Esophagus squamous epithelium (tissue), 5 donors: Measurements from ENCODE around the gene MAP3K7CL. TPM values are rescaled to one million over a fixed set of nuclear protein-coding genes. Genes with fewer than 3 reads are reported as not detected.

Experiments
- DNase-seq: peaks from one replicate; lab custom pipeline; 2025; lab: John Stamatoyannopoulos, UW
- H3K27ac ChIP-seq, 4 donors: fragments of 200-600 bp; sonication (generic); one replicate each; pipeline ENCODE4 v1.5.1; 2016 to 2019; ENCODE audit warnings: mild to moderate bottlenecking in 1 of 4
- H3K27me3 ChIP-seq, 4 donors: fragments of 200-600 bp; sonication (generic); 1 replicate in 3 of 4; 2 replicates in 1 of 4; pipeline versions ENCODE4 v1.5.1 to v1.6.0; 2017 to 2021; ENCODE audit warnings: antibody characterized with exemption in 1 of 4
- H3K36me3 ChIP-seq, 3 donors: fragments of 200-600 bp; sonication (generic); one replicate each; pipeline ENCODE4 v1.5.1; 2016 to 2019
- H3K4me1 ChIP-seq, 3 donors: fragments of 200-600 bp; sonication (generic); one replicate each; pipeline ENCODE4 v1.5.1; 2017 to 2019
- H3K4me3 ChIP-seq, 4 donors: fragments of 200-600 bp; sonication (generic); 1 replicate in 3 of 4; 2 replicates in 1 of 4; pipeline ENCODE4 v1.5.1; 2016 to 2019; ENCODE audit warnings: mild to moderate bottlenecking in 2 of 4, moderate library complexity in 1 of 4
- H3K9me3 ChIP-seq, 3 donors: fragments of 200-600 bp; sonication (generic); one replicate each; pipeline ENCODE4 v1.5.1; 2016 to 2019
- CTCF ChIP-seq, 6 experiments: fragments of 450-650 bp in 4 of 6; fragments of 200-600 bp in 2 of 6; sonication (generic) in 2 of 6; IDR thresholded peaks; one replicate each; pipeline ENCODE4 v1.5.1; 2016 to 2019; ENCODE audit warnings: antibody characterized with exemption in 6 of 6, mild to moderate bottlenecking in 4 of 6, moderate library complexity in 4 of 6
- POLR2A ChIP-seq, 4 donors: fragments of 450-650 bp; IDR thresholded peaks; one replicate each; pipeline ENCODE4 v1.6.1; 2017; ENCODE audit warnings: antibody characterized with exemption in 4 of 4, mild to moderate bottlenecking in 4 of 4, moderate library complexity in 3 of 4
- WGBS, 2 donors: methylation state at CpG; one replicate each; pipeline ENCODE4 v1.1.5; 2018; 5-methylcytosine and 5-hydroxymethylcytosine counted together
- intact Hi-C: fragments of 100-400 bp; cut with DNase I; formaldehyde crosslinking; loops from one replicate; pipeline ENCODE4 v1.15.0; 2022
- total RNA-seq, 4 donors: library from RNA; depleted of rRNA; stranded (reverse); fragments of >200 nt; gene quantifications; one replicate each; pipeline ENCODE4 v1.1.0, GENCODE V29; 2016
- donor health status: DM: yes; HTN: yes; CAD: no.

MAP3K7CL gene, protein sequence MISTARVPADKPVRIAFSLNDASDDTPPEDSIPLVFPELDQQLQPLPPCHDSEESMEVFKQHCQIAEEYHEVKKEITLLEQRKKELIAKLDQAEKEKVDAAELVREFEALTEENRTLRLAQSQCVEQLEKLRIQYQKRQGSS
- total RNA-seq: 1 to 10 TPM; 1.7 to 7.8 (median 6.9) TPM

GRCh38 chr21:29130270-29130969 is at the start of gene MAP3K7CL:
TSS of gene MAP3K7CL (plus strand) at chr21:29130644. CDS start at chr21:29133345, 2,701 bp downstream.
- Histone ChIP-seq H3K27me3 (no peaks in the 10 kb centered on the region), H3K4me3 (no peak within 1 kb of the TSS), H3K9me3 (no peaks in the 10 kb centered on the region), H3K36me3 (no peaks in the 10 kb centered on the region), H3K4me1 (peaks cover 0 to 7% (median 4%) of the 10 kb centered on the region in 3 donors), H3K27ac (peak within 1 kb of the TSS in 2 of 4 donors; percentile 47 to 79)
- intact Hi-C loops: no loop called here
- TF ChIP-seq CTCF (IDR thresholded peaks at IDR 0.05): no peak
- no peak for TF ChIP-seq POLR2A (IDR thresholded peaks at IDR 0.05)
- no peak for DNase-seq
- 65 to 81% methylated on average over 8 to 11 of the region's 12 CpGs for WGBS, 2 donors

DNA sequence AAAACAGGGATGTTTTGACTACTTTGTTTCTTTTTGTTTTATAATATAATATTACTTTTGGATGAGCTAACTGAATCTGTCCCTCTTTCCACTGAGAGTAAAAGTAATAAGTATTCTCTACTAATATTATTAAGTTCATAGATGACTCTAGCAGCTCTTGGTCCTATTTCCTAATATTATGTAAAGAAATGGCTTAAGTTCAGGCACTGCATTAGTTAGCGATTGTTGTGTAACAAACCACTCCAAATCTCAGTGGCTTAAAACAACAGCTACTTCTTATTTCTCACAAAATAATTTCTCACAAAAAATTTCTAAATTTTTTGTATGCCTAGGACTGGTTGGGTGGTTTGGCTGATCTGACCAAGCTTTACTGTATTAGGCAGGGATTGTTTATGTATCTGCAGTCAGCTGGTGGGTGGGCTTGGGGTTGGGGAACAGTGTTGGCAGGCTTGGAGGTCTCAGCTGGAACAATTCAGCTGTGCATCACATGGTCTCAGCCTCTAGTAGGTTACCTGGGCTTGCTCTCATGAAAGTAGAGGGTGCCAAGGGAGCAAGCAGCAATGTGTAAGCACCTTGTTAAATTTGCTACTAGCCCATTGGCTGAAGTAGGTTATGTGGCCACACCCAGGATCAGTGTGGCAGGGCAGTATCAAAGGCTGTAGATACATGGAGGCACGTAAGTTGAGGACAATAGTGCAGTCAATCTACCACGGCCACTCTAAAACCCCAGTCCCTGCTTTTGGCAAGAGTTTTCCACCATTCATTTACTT is 48.2 kb upstream of the MAP3K7CL start:
- 73 to 88% methylated on average over 3 of the region's 3 CpGs for WGBS, 2 donors
- intact Hi-C loops: no loop called here
- no peak overlapping the region for H3K27ac ChIP-seq
- no peak overlapping the region for H3K4me3 ChIP-seq
- no peaks in the 10 kb centered on the region for H3K36me3 ChIP-seq
- TF ChIP-seq POLR2A (IDR thresholded peaks at IDR 0.05): no peak
- TF ChIP-seq CTCF (IDR thresholded peaks at IDR 0.05): no peak
- H3K9me3 ChIP-seq: no peaks in the 10 kb centered on the region
- peaks cover 0 to 19% (median 0%) of the 10 kb centered on the region in 3 donors for H3K4me1 ChIP-seq
- no peaks in the 10 kb centered on the region for H3K27me3 ChIP-seq
- no peak for DNase-seq

DNA sequence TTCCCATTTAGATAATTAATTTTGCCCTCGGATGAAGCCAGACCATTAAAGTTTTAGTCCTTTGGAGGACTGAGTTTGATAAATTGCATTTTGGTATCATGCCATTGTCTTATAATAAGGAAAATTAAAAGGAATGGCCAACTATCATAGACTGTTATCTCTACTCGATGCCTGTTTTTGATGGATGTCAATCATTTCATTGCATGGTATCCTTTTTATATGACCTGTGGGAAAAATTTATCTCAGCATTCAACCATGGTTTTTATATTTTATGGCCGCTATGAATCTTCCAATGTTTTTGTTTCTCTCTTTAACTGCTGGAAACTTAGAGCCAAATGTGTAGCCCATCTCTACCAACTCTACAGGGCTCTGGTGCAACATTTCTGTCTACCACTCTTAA is 47.1 kb upstream of the MAP3K7CL start:
- Histone ChIP-seq H3K27ac (no peak overlapping the region), H3K4me3 (no peak overlapping the region), H3K4me1 (peaks cover 0 to 12% (median 0%) of the 10 kb centered on the region in 3 donors), H3K9me3 (no peaks in the 10 kb centered on the region), H3K36me3 (no peaks in the 10 kb centered on the region), H3K27me3 (no peaks in the 10 kb centered on the region)
- WGBS, 2 donors: 89 to 92% methylated on average over 3 of the region's 3 CpGs
- intact Hi-C loops: no loop called here
- TF ChIP-seq POLR2A (IDR thresholded peaks at IDR 0.05) (no peak), CTCF (IDR thresholded peaks at IDR 0.05) (no peak)
- DNase-seq: no peak

DNA sequence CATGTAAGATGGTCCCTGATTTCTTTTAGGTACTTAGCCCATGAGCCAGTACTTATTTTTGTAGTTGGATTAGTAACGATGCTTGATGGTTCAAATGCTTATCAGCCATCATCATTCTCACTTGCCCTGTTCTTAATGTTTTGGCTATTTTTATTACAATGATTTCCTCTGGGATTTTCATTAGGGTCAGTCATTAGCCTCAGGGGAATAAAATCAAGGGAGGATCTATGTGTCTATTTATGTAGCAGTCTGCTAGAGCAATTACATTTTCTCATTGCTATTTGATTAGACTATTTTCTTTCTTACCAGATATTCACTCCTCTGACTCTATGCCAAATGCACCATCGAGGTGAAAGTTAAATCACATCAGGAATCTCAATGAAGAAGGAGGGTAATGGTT is 46.1 kb upstream of the MAP3K7CL start:
- DNase-seq: no peak
- H3K4me3 ChIP-seq: no peak overlapping the region
- intact Hi-C loops: no loop called here
- H3K27me3 ChIP-seq: no peaks in the 10 kb centered on the region
- 57 to 70% methylated on average over 2 of the region's 2 CpGs for WGBS, 2 donors
- no peak overlapping the region for H3K27ac ChIP-seq
- H3K36me3 ChIP-seq: no peaks in the 10 kb centered on the region
- H3K4me1 ChIP-seq: peaks cover 0 to 2% (median 0%) of the 10 kb centered on the region in 3 donors
- TF ChIP-seq POLR2A (IDR thresholded peaks at IDR 0.05): no peak
- no peak for TF ChIP-seq CTCF (IDR thresholded peaks at IDR 0.05)
- H3K9me3 ChIP-seq: no peaks in the 10 kb centered on the region
